ENCODE measurements around the gene SIPA1L3. TPM values are rescaled to one million over a fixed set of nuclear protein-coding genes. Genes with fewer than 3 reads are reported as not detected.

The SIPA1L3 gene
- polyA plus RNA-seq, 1 of the 3 experiments (the other 2 are of a cell fraction), result 11.6 TPM

GRCh38 chr19:38210458-38210987 is 303.5 kb downstream of the SIPA1L3 start:
- POLR2A ChIA-PET, result interaction anchor here (1.8 kb wide), 1 partner anchor 207 kb away, joined by 6 read pairs; no protein-coding TSS in a partner anchor
- 34% methylated on average over 22 of the region's 24 CpGs for WGBS (ENCODE audit: low lambda C conversion rate)
- DNase-seq, result peak; percentile 95
- Histone ChIP-seq H3K9ac (no peak overlapping the region), H3K79me2 (ENCODE audit: insufficient read depth) (no peaks in the 10 kb centered on the region), H3K9me2 (no peaks in the 10 kb centered on the region), H3K36me3 (replicated peaks in 1 of 2; ENCODE audit: control insufficient read depth in 1 of 2, insufficient read depth in 2 of 2, low read length in 1 of 2) (peaks cover 0 to 8% of the 10 kb centered on the region in 2 experiments), H3K27ac (ENCODE audit: low read depth in 2 of 2, low read length in 1 of 2) (peak overlapping the region in 1 of 2 experiments; percentile 69; a peak in 2 of 4 replicates), H3K4me3 (ENCODE audit: low read depth in 2 of 2, low read length in 1 of 2) (peak overlapping the region in 1 of 2 experiments; percentile 20; a peak in 1 of 4 replicates), H4K20me1 (ENCODE audit: insufficient read depth) (no peaks in the 10 kb centered on the region), H3K27me3 (ENCODE audit: insufficient read depth) (no peaks in the 10 kb centered on the region), H3K4me2 (no peak overlapping the region), H3K4me1 (ENCODE audit: control insufficient read depth in 1 of 2, insufficient read depth in 2 of 2, low read depth in 1 of 2, low read length in 1 of 2) (peaks cover 4 to 22% of the 10 kb centered on the region in 2 experiments; a peak in 1 of 4 replicates), H3K9me3 (no peaks in the 10 kb centered on the region), H3F3A (replicated peaks; ENCODE audit: insufficient read depth) (peaks cover 5% of the 10 kb centered on the region), H2AFZ (ENCODE audit: low read depth) (no peak overlapping the region)
- CTCF ChIA-PET, result interaction anchor here (1.4 to 2.3 kb wide), 3 partner anchors 57 to 311 kb away, joined by 3 to 13 read pairs (median 6); no protein-coding TSS in a partner anchor
- TF ChIP-seq SIN3A (IDR thresholded peaks at IDR 0.05; ENCODE audit: borderline replicate concordance, low read depth, low read length) (no peak), JUND (IDR thresholded peaks at IDR 0.05) (no peak), MXI1 (IDR thresholded peaks at IDR 0.05; ENCODE audit: low read depth, low read length) (0 out of 2 replicates have a peak, but pooled peaks have one; percentile 54), CHD2 (IDR thresholded peaks at IDR 0.05; ENCODE audit: low read length, partially characterized antibody) (peak; percentile 80), RCOR1 (IDR thresholded peaks at IDR 0.05; ENCODE audit: low read length) (peak; percentile 6; the same call in 1 of the 2 replicates)

DNA sequence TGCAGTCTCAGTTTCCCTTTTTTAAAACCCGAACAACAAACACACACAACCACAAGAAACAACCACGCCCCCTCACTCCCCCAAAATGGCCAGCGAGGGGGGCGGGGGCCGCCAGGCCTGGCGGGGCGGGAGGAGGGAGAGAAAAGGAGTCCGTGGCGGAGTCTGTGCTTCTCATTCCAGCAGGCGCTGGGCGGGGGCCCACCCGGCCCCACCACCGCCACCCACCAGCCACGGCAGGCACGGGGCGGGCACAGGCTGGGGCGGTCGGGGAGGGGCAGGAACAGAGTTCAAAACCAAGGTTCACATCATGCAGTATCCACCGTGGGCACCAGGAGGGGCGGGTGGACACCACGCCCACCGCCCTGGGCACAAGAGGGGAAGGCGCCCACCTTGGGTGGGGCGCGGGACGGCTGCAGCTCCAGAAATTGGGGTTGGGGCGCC is 304.2 kb downstream of the SIPA1L3 start:
- Histone ChIP-seq H3K27me3 (ENCODE audit: insufficient read depth) (no peaks in the 10 kb centered on the region), H3K4me3 (ENCODE audit: low read depth in 2 of 2, low read length in 1 of 2) (peak overlapping the region in 1 of 2 experiments; percentile 20; a peak in 1 of 4 replicates), H3K9me2 (no peaks in the 10 kb centered on the region), H3K4me1 (ENCODE audit: control insufficient read depth in 1 of 2, insufficient read depth in 2 of 2, low read depth in 1 of 2, low read length in 1 of 2) (peaks cover 4 to 22% of the 10 kb centered on the region in 2 experiments; a peak in 1 of 4 replicates), H3K9me3 (no peaks in the 10 kb centered on the region), H3K79me2 (ENCODE audit: insufficient read depth) (no peaks in the 10 kb centered on the region), H3F3A (replicated peaks; ENCODE audit: insufficient read depth) (peaks cover 5% of the 10 kb centered on the region), H3K36me3 (replicated peaks in 1 of 2; ENCODE audit: control insufficient read depth in 1 of 2, insufficient read depth in 2 of 2, low read length in 1 of 2) (peaks cover 0 to 7% of the 10 kb centered on the region in 2 experiments), H2AFZ (ENCODE audit: low read depth) (no peak overlapping the region), H3K27ac (ENCODE audit: low read depth in 2 of 2, low read length in 1 of 2) (peak overlapping the region in 1 of 2 experiments; percentile 68; a peak in 2 of 4 replicates), H3K4me2 (no peak overlapping the region), H4K20me1 (ENCODE audit: insufficient read depth) (no peaks in the 10 kb centered on the region), H3K9ac (no peak overlapping the region)
- CTCF ChIA-PET, result interaction anchor here (2.1 to 2.3 kb wide), 2 partner anchors 69 to 312 kb away, joined by 6 to 13 read pairs; no protein-coding TSS in a partner anchor
- WGBS (ENCODE audit: low lambda C conversion rate), result 72% methylated on average over 20 of the region's 27 CpGs
- TF ChIP-seq CHD2 (IDR thresholded peaks at IDR 0.05; ENCODE audit: low read length, partially characterized antibody) (no peak), RCOR1 (IDR thresholded peaks at IDR 0.05; ENCODE audit: low read length) (no peak), TCF12 (IDR thresholded peaks at IDR 0.05) (no peak), EP300 (IDR thresholded peaks at IDR 0.05; ENCODE audit: borderline replicate concordance in 1 of 2, low read depth in 1 of 2, low read length in 1 of 2) (no peak), MXI1 (IDR thresholded peaks at IDR 0.05; ENCODE audit: low read depth, low read length) (0 out of 2 replicates have a peak, but pooled peaks have one; percentile 1)
- peak; percentile 80 for DNase-seq
- POLR2A ChIA-PET, result no interaction called here

GRCh38 chr19:38211766-38212165 is 304.8 kb downstream of the SIPA1L3 start:
- H3K27ac ChIP-seq (ENCODE audit: low read depth in 2 of 2, low read length in 1 of 2), result no peak overlapping the region
- H3K4me2 ChIP-seq, result no peak overlapping the region
- H2AFZ ChIP-seq (ENCODE audit: low read depth), result no peak overlapping the region
- ChIA-PET CTCF (interaction anchor here (2.1 kb wide), 1 partner anchor 313 kb away, joined by 6 read pairs; no protein-coding TSS in a partner anchor), POLR2A (no interaction called here)
- no peaks in the 10 kb centered on the region for H3K9me3 ChIP-seq
- no peaks in the 10 kb centered on the region for H3K79me2 ChIP-seq (ENCODE audit: insufficient read depth)
- no peak overlapping the region for H3K4me3 ChIP-seq (ENCODE audit: low read depth in 2 of 2, low read length in 1 of 2)
- no peaks in the 10 kb centered on the region for H3K27me3 ChIP-seq (ENCODE audit: insufficient read depth)
- peaks cover 0 to 1% of the 10 kb centered on the region in 2 experiments for H3K36me3 ChIP-seq (replicated peaks in 1 of 2; ENCODE audit: control insufficient read depth in 1 of 2, insufficient read depth in 2 of 2, low read length in 1 of 2)
- 81% methylated on average over 9 of the region's 15 CpGs for WGBS (ENCODE audit: low lambda C conversion rate)
- H3K4me1 ChIP-seq (ENCODE audit: control insufficient read depth in 1 of 2, insufficient read depth in 2 of 2, low read depth in 1 of 2, low read length in 1 of 2), result peaks cover 4 to 22% of the 10 kb centered on the region in 2 experiments; a peak in 1 of 4 replicates
- H4K20me1 ChIP-seq (ENCODE audit: insufficient read depth), result no peaks in the 10 kb centered on the region
- H3F3A ChIP-seq (replicated peaks; ENCODE audit: insufficient read depth), result peaks cover 5% of the 10 kb centered on the region
- no peak overlapping the region for H3K9ac ChIP-seq
- no peaks in the 10 kb centered on the region for H3K9me2 ChIP-seq
- no peak for DNase-seq
- TF ChIP-seq USF2 (IDR thresholded peaks at IDR 0.05; ENCODE audit: borderline replicate concordance, low read depth, low read length) (no peak), CHD2 (IDR thresholded peaks at IDR 0.05; ENCODE audit: low read length, partially characterized antibody) (no peak), TEAD4 (IDR thresholded peaks at IDR 0.05; ENCODE audit: borderline replicate concordance, insufficient read depth) (no peak), MXI1 (IDR thresholded peaks at IDR 0.05; ENCODE audit: low read depth, low read length) (no peak), IRF3 (IDR thresholded peaks at IDR 0.05; ENCODE audit: low read depth, low read length) (no peak), SMC3 (IDR thresholded peaks at IDR 0.05; ENCODE audit: low read depth, low read length) (no peak), REST (IDR thresholded peaks at IDR 0.05; ENCODE audit: low read depth, low read length) (no peak), FOSL2 (IDR thresholded peaks at IDR 0.05; ENCODE audit: borderline replicate concordance, low read depth) (no peak)

Measured in SK-N-SH (cell line).